Activated naive CD4-positive, alpha-beta T cell treated with anti-CD3 and anti-CD28 coated beads, Interleukin-2, amount 10 ng/mL, durations not matched to agents 7 days and 5 days (primary cell): ENCODE results near the gene WAPL.

ENCODE experiments used
- CTCF ChIA-PET: fragments of 350-600 bp; sonication (Branson Sonifier 250); formaldehyde crosslinking; loops from one replicate; lab custom pipeline; 2021; ENCODE audit warnings: antibody characterized with exemption; lab: Charles Lee
- DNase-seq: peaks from one replicate; pipeline ENCODE4 v3.0.0-alpha.2; 2020
- H3K27ac Mint-ChIP-seq: one replicate; pipeline ENCODE4 v1.8.0; 2021; ENCODE audit warnings: mild to moderate bottlenecking, moderate library complexity, mixed read lengths
- H3K27me3 Mint-ChIP-seq: one replicate; pipeline ENCODE4 v1.8.0; 2021; ENCODE audit warnings: mild to moderate bottlenecking, mixed read lengths
- H3K36me3 Mint-ChIP-seq: one replicate; pipeline ENCODE4 v1.8.0; 2021; ENCODE audit warnings: mixed read lengths
- H3K4me1 Mint-ChIP-seq: one replicate; pipeline ENCODE4 v1.8.0; 2021; ENCODE audit warnings: mixed read lengths
- H3K4me3 Mint-ChIP-seq: one replicate; pipeline ENCODE4 v1.8.0; 2021; ENCODE audit warnings: mild to moderate bottlenecking, moderate library complexity, mixed read lengths
- H3K9me3 Mint-ChIP-seq: one replicate; pipeline ENCODE4 v1.8.0; 2021; ENCODE audit warnings: mixed read lengths

Gene WAPL

DNA sequence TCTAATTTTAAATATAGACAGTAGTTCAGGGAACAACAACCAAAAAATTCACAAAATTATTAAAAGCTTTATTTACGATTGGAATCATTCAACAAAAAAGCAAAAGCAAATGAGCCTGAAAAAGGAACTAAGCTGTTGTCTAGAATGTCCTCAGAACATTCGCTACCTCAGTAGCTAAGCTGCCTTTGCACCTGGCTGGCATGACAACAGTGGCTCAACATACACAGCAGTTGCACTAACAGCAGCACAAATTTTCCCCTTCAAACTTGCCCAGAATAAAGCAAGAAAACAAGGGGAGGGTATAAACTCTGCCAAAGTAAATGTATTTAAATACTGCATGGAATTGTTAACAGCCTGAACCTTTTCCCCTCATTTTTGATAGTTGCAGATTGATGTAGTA is 84.6 kb downstream of the WAPL start:
- Mint-ChIP-seq H3K4me3 (no peak overlapping the region), H3K36me3 (peaks cover 38% of the 10 kb centered on the region), H3K4me1 (peaks cover 16% of the 10 kb centered on the region), H3K27me3 (no peaks in the 10 kb centered on the region), H3K27ac (no peak overlapping the region), H3K9me3 (no peaks in the 10 kb centered on the region)
- CTCF ChIA-PET: interaction anchor here (0.6 to 1.2 kb wide), 4 partner anchors 37 to 482 kb away, joined by 3 to 5 read pairs (median 4); no protein-coding TSS in a partner anchor
- DNase-seq: no peak

DNA sequence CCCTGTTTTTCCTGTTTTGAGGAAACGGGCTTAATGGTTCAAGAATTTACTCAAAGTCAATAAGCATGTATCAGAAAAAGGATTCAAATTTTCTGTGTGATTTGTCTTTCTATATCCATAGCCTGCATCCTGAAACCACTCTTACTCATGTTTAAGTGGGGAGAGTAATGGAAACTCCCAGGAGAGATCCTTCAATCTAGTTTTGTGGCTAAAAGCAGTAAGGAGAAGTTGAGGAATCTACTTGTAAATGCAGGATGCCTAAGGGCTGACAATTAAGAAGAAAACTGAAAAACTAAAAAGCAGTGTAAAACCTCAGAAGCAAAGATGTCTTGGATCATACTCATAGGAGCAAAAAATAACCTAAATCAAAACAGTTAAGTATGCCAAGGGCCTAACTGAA is 86.9 kb downstream of the WAPL start:
- Mint-ChIP-seq H3K4me1 (peaks cover 2% of the 10 kb centered on the region), H3K36me3 (peaks cover 21% of the 10 kb centered on the region), H3K9me3 (no peaks in the 10 kb centered on the region), H3K4me3 (no peak overlapping the region), H3K27me3 (no peaks in the 10 kb centered on the region), H3K27ac (no peak overlapping the region)
- CTCF ChIA-PET: no interaction called here
- no peak for DNase-seq

DNA sequence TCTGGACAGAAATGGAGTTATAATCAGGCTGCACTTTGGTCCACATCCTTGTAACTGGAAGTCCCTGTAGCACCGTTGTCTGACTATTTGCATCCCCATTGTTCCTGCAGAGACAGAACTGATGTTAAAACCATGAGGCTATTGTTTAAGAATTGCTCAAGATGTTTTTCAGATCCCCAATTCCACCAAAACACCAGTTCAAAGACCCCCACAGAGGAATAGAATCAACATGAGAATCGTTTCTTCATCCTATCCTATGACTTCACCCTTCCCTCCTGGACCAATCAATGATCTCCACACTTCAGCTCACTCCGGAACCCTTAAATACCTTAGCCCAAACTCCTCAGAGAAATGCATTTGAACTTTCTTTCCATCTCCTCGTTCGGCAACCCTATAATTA is 97.9 kb downstream of the WAPL start:
- CTCF ChIA-PET: no interaction called here
- H3K27me3 Mint-ChIP-seq: peaks cover 24% of the 10 kb centered on the region
- DNase-seq: no peak
- H3K9me3 Mint-ChIP-seq: no peaks in the 10 kb centered on the region
- no peak overlapping the region for H3K27ac Mint-ChIP-seq
- H3K4me1 Mint-ChIP-seq: peaks cover 4% of the 10 kb centered on the region
- no peak overlapping the region for H3K4me3 Mint-ChIP-seq
- no peaks in the 10 kb centered on the region for H3K36me3 Mint-ChIP-seq

DNA sequence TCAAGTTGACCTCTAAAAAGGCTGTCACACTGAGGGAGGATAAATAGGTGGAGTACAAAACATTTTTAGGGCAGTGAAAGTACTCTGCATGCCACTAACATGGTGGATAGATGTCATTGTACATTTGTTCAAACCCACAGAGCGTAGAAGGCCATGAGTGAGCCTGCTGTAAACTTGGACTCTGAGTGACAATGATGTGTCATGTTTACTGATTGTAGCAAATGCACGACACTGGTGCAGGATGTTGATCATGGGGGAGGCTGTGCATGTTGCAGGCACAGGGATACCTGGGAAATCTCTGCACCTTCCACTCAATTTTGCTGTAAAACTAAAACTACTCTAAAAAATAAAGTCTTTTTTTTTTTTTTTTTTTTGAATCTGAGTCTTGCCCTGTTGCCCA is 102.5 kb downstream of the WAPL start:
- CTCF ChIA-PET: interaction anchor here (0.8 kb wide), 1 partner anchor 465 kb away, joined by 3 read pairs; no protein-coding TSS in a partner anchor
- no peaks in the 10 kb centered on the region for H3K9me3 Mint-ChIP-seq
- H3K4me1 Mint-ChIP-seq: peaks cover 22% of the 10 kb centered on the region
- no peak for DNase-seq
- peaks cover 16% of the 10 kb centered on the region for H3K27me3 Mint-ChIP-seq
- H3K4me3 Mint-ChIP-seq: no peak overlapping the region
- H3K27ac Mint-ChIP-seq: no peak overlapping the region
- H3K36me3 Mint-ChIP-seq: no peaks in the 10 kb centered on the region

DNA sequence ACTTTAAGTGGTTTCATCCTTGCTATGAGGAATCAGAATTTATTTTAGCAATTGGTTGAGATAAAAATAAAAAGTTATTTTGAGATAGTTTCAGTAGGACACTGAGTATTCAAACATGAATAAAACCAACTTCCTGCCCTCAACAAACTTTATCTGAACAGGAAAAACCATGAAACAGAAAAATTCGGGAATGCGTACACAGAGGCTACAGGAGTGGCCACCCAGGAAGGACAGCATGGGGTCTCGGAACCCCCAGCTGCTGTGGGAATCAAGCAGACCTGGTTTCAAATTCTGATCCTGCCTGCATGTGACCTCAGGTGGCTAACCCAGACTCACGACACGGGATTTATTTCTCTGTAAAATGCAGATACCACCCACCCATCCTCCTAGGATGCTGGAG is 106.0 kb downstream of the WAPL start:
- no peak for DNase-seq
- Mint-ChIP-seq H3K36me3 (peaks cover 6% of the 10 kb centered on the region), H3K27me3 (peaks cover 4% of the 10 kb centered on the region), H3K4me3 (no peak overlapping the region), H3K4me1 (peaks cover 55% of the 10 kb centered on the region), H3K9me3 (peaks cover 6% of the 10 kb centered on the region), H3K27ac (peak overlapping the region; percentile 0)
- CTCF ChIA-PET: no interaction called here

DNA sequence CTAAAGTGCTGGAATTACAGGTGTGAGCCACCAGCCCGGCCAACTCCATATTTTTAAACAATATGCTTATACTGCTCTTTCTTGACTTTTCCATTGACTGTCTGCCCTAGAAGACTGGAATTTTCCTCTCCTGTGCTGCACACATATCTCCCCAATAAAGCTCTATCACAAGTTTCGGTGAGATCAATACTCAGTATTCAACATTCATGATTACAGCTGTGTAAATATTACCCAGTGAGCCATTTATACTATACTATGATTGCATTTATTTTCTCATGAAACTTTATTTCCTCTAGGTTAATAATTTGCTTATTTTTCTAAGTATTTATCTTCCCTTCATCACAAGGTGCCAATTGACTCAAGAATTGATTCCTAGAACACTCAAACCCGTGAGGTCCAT is 106.5 kb downstream of the WAPL start:
- no peak for DNase-seq
- Mint-ChIP-seq H3K27ac (peak overlapping the region; percentile 0), H3K27me3 (peaks cover 4% of the 10 kb centered on the region), H3K4me1 (peaks cover 60% of the 10 kb centered on the region), H3K4me3 (no peak overlapping the region), H3K9me3 (peaks cover 7% of the 10 kb centered on the region), H3K36me3 (peaks cover 6% of the 10 kb centered on the region)
- CTCF ChIA-PET: no interaction called here

DNA sequence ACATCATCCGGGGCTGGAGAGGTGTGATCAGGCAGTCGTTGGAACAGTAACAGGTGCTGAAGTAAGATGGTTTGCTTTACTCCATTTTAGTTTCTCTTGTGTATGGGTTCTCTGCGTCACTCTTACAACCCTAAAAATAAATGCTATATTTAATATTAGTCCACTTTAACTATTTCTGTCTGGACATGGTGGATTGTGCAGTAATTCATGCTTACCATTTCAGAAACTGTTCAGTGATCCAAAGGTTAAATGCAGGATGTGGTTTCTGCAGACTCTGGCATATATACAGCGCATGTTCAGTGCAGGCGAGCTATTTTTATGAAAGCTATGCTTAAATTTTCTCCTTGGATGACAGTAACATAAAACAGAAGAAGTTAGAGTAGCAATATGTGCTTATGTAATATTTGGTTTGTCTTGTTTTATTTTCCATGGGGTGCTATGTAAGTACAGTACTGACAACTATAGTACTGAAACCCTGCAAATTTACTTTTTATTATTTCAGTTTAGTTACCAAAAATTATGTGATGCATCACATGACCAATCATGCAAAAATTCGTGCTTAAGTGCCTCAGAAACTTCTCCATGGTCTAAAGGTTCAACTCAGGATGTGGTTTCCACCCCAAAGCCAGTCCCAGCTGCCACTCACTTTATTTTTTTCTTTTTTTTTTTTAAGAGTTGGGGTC is 108.4 kb downstream of the WAPL start:
- Mint-ChIP-seq H3K27me3 (peaks cover 2% of the 10 kb centered on the region), H3K36me3 (peaks cover 6% of the 10 kb centered on the region), H3K27ac (peak overlapping the region; percentile 88), H3K4me3 (peak overlapping the region; percentile 46), H3K4me1 (peaks cover 59% of the 10 kb centered on the region), H3K9me3 (peaks cover 7% of the 10 kb centered on the region)
- CTCF ChIA-PET: interaction anchor here (1.3 kb wide), 1 partner anchor 13 kb away, joined by 4 read pairs; no protein-coding TSS in a partner anchor
- peak; percentile 42 for DNase-seq

DNA sequence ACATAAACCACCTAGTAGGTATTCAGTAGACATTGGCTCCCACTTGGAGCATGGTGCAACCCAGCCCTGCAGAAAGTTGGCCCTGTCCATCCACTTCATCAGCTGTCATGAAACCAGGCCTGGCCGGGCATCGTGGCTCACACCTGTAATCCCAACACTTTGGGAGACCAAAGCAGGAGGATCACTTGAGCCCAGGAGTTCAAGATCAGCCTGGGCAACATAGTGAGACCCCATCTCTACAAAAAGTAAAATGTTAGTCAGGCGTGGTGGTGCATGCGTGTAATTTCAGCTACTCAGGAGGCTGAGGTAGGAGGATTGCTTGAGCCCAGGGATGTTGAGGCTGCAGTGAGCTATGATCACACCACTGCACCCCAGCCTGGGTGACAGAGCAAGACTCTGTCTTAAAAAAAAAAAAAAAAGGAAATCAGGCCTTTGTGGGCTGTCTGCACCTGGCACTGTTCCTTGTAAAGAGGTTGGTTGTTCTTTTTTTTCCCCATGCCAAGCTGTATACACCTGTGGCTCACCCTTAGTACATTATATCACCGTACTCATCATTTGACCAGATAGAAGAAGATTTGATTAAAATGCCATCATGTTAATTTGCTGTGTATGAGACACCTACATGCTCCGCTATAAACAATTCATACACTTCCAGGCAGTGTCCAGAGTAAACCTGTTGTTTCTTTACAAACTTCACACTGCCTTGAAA is 109.6 kb downstream of the WAPL start:
- H3K9me3 Mint-ChIP-seq: peaks cover 7% of the 10 kb centered on the region
- H3K27me3 Mint-ChIP-seq: no peaks in the 10 kb centered on the region
- H3K4me1 Mint-ChIP-seq: peaks cover 59% of the 10 kb centered on the region
- H3K36me3 Mint-ChIP-seq: peaks cover 6% of the 10 kb centered on the region
- peak overlapping the region; percentile 57 for H3K4me3 Mint-ChIP-seq
- CTCF ChIA-PET: interaction anchor here (1.5 to 3.7 kb wide), 3 partner anchors 9 to 14 kb away, joined by 3 to 32 read pairs (median 5); no protein-coding TSS in a partner anchor
- no peak for DNase-seq
- peak overlapping the region; percentile 88 for H3K27ac Mint-ChIP-seq

DNA sequence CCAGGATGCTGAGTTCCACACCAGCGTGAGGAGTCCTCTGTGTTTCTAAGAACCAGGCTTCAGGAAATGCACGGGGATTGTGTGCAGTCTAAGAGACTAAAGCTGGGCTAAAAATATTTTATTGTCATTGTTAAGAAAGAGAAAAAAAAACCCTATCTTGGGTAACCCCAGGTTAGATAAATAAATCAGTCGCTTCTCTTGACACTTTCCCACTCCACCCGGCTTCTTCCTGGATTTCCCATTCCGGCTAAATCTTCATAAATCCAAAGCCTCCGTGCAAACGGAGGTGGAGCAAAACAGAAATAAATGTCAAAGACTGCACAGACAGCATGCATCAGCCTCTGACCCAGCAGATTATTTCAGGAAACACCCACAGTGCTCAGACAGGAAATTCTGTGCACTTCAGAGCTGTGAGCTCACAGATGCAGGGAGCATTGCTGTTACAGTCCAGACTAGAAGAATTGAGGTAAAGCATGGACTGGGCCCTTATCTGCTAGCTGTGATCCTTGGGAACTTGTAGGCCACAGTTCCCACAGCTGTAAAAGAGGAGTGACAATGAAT is 110.2 kb downstream of the WAPL start:
- CTCF ChIA-PET: interaction anchor here (1.5 to 3.7 kb wide), 3 partner anchors 9 to 14 kb away, joined by 3 to 32 read pairs (median 5); no protein-coding TSS in a partner anchor
- H3K9me3 Mint-ChIP-seq: peaks cover 7% of the 10 kb centered on the region
- H3K4me3 Mint-ChIP-seq: peak overlapping the region; percentile 57
- no peaks in the 10 kb centered on the region for H3K27me3 Mint-ChIP-seq
- DNase-seq: peak; percentile 56
- peaks cover 59% of the 10 kb centered on the region for H3K4me1 Mint-ChIP-seq
- peak overlapping the region; percentile 88 for H3K27ac Mint-ChIP-seq
- H3K36me3 Mint-ChIP-seq: peaks cover 6% of the 10 kb centered on the region

DNA sequence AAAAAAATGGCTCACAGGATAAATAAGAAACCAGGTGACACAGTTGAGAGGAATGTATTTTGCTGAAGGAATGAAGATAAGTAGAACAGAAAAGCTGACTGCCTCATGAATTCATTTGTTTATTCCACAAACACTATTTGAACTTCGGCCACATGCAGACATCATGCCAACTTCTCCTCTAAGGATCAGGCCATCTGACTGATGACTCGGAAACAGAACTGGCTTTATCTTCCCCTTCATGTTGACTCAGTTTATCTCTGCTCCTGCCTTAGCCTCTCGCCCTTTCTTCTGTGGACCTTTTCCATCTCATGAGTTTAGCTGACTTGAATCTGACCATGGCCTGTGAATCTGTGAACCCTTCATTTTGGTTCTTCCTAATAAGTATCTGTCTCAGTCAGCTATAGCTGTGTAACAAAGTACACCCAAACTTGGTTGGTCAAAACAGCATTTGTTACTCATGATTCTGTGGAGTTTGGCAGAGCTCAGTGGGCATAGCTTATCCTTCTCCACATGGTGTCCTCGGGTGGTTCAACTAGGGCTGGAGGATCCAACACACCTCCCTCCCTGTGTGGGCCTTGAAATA is 111.0 kb downstream of the WAPL start:
- Mint-ChIP-seq H3K4me3 (no peak overlapping the region), H3K4me1 (peaks cover 54% of the 10 kb centered on the region), H3K36me3 (peaks cover 6% of the 10 kb centered on the region), H3K27me3 (no peaks in the 10 kb centered on the region), H3K9me3 (peaks cover 7% of the 10 kb centered on the region), H3K27ac (peak overlapping the region; percentile 88)
- CTCF ChIA-PET: interaction anchor here (3.7 kb wide), 1 partner anchor 10 kb away, joined by 32 read pairs; no protein-coding TSS in a partner anchor
- DNase-seq: no peak

DNA sequence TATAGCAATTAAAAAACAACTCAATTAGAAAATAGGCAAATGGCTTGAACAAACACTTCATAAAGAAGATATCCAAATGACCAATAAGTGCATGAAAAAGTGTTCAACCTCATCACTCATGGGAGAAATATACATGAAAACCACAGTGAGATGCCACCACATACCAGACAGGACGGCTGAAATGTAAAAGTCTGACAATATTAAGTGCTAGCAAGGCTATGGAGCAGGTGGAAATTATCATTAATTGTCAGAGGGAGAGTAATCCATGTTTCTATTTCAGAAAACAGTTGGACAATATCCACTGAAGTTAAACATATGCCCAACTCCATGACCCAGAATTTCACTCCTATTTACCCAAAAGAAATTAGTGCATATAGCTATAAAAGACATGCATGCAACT is 112.4 kb downstream of the WAPL start:
- H3K4me1 Mint-ChIP-seq: peaks cover 44% of the 10 kb centered on the region
- H3K27ac Mint-ChIP-seq: no peak overlapping the region
- peaks cover 6% of the 10 kb centered on the region for H3K36me3 Mint-ChIP-seq
- no peaks in the 10 kb centered on the region for H3K27me3 Mint-ChIP-seq
- CTCF ChIA-PET: interaction anchor here (3.7 kb wide), 1 partner anchor 8 kb away, joined by 32 read pairs; no protein-coding TSS in a partner anchor
- no peak for DNase-seq
- no peak overlapping the region for H3K4me3 Mint-ChIP-seq
- H3K9me3 Mint-ChIP-seq: peaks cover 7% of the 10 kb centered on the region

DNA sequence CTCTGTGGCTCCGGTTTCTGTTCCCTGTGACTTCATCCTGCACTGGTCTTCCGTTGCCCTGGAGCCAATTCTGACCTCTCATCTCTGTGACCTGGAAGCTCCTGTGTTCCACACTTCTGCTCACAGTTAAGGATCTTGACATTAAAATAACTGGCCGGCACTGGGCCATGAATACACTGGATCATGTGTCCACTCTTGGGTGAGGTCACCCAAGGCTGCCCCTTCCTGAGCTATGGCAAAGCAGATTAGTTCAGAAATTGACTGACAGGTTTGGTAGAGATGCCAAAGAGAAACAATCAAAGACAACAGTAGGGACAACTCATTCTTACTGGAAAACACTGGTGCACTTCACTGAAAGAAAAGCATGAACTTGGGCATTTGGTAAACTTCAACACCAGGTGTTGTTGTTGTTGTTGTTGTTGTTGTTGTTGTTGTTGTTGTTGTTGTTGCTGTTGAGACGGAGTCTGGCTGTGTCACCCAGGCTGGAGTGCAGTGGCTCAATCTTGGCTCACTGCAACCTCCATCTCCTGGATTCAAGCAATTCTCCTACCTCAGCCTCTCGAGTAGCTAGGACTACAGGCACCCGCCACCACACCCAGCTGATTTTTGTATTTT is 118.3 kb downstream of the WAPL start:
- no peak overlapping the region for H3K27ac Mint-ChIP-seq
- CTCF ChIA-PET: interaction anchor here (1.2 kb wide), 1 partner anchor 8 kb away, joined by 3 read pairs; no protein-coding TSS in a partner anchor
- DNase-seq: no peak
- H3K9me3 Mint-ChIP-seq: no peaks in the 10 kb centered on the region
- no peaks in the 10 kb centered on the region for H3K36me3 Mint-ChIP-seq
- H3K27me3 Mint-ChIP-seq: peaks cover 31% of the 10 kb centered on the region
- H3K4me1 Mint-ChIP-seq: peaks cover 18% of the 10 kb centered on the region
- no peak overlapping the region for H3K4me3 Mint-ChIP-seq

DNA sequence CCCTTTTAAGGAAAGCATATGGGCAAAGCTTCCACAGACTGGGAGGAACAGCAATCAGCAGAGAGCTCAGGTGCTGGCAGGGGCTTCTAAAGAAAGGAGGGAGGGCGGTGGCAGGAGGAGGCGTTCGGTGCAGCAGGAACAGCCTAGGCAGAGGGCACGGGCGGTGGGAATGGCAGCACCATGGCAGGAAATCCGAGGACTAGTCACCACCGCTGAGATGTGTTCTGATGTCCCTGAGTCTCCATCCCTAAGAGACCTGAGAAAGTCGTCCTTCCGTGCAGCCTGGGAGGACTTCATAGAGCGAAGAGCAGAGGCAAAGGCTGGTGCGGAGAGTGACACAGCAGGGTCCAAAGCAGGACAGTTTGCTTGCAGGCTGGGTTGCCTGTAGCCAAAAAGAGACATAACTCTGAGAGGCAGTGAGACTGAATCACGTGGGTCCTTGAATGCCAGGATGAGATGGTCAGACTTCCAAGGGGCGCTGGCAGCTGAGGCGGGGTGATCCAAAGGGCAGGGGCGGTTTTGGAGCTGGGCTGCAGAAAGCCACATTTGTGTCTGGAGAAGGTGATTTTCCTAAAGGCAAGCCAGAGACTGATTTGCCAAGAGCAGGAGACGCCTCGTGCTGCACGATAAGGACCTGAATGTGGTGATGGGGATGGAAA is 119.2 kb downstream of the WAPL start:
- CTCF ChIA-PET: interaction anchor here (1.2 kb wide), 1 partner anchor 9 kb away, joined by 3 read pairs; no protein-coding TSS in a partner anchor
- Mint-ChIP-seq H3K4me1 (peaks cover 18% of the 10 kb centered on the region), H3K36me3 (no peaks in the 10 kb centered on the region), H3K9me3 (no peaks in the 10 kb centered on the region), H3K27me3 (peaks cover 33% of the 10 kb centered on the region), H3K4me3 (peak overlapping the region; percentile 85), H3K27ac (no peak overlapping the region)
- DNase-seq: no peak
